ENCODE data around the gene MAST4. TPM values are rescaled to one million over a fixed set of nuclear protein-coding genes. Genes with fewer than 3 reads are reported as not detected.

Gene MAST4
- total and polyA plus RNA-seq, 2 of the 8 experiments (the other 6 are each of a cell fraction or from before 2014, with no cell fraction given): 1.5 to 2.6 TPM

DNA sequence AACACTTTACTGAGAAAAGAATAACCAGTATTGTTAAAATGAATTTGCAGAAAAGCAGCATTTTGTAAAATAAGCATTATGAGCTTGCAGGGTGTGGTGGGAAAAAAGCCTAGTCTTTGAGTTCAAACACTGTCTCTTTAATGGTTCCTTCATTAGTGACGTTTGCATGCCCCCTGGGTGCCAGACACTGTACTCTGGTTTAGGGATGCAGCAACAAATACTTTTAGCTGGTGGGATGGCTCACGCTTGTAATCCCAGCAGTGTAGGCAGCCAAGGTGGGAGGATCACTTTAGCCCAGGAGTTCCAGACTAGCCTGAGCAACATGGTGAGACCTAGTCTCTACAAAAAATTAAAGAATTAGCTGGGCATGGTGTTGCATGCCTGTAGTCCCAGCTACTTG, 62.3 kb downstream of the MAST4 start:
- ChIA-PET CTCF (ENCODE audit: partially characterized antibody) (interaction anchor here (0.6 to 2.1 kb wide), 9 partner anchors 13 to 352 kb away, joined by 3 to 11 read pairs (median 3); no protein-coding TSS in a partner anchor), POLR2A (ENCODE audit: partially characterized antibody) (no interaction called here)
- FAIRE-seq: no peak

More for the DNA sequence above, 62.3 kb downstream of the MAST4 start:
- H2BK20ac ChIP-seq (ENCODE audit: low read length): no peak overlapping the region
- peaks cover 2% of the 10 kb centered on the region; the same call in 1 of the 2 replicates for H3K79me1 ChIP-seq (ENCODE audit: low read depth, low read length)
- no peak overlapping the region for H3K14ac ChIP-seq (ENCODE audit: insufficient read length)
- no peak overlapping the region for H2BK120ac ChIP-seq (replicated peaks; ENCODE audit: low read depth, low read length)
- H3K9me3 ChIP-seq (ENCODE audit: insufficient read depth in 2 of 2, low read depth in 1 of 2, low read length in 1 of 2): no peaks in the 10 kb centered on the region
- no peak overlapping the region for H3K18ac ChIP-seq (ENCODE audit: extremely low read depth, low read length)
- no peaks in the 10 kb centered on the region for H4K20me1 ChIP-seq (replicated peaks in 1 of 2; ENCODE audit: control insufficient read depth in 1 of 2, insufficient read depth in 2 of 2, low read length in 2 of 2)
- H3K4me2 ChIP-seq (ENCODE audit: insufficient read depth in 1 of 2, low read depth in 2 of 2, low read length in 2 of 2): no peak overlapping the region
- H3K4me3 ChIP-seq (ENCODE audit: extremely low read depth in 1 of 4, insufficient read depth in 2 of 4, low read depth in 3 of 4, low read length in 4 of 4): no peak overlapping the region
- no peak for DNase-seq (ENCODE audit: low read depth in 1 of 2, low spot score in 2 of 2)
- H2BK5ac ChIP-seq (ENCODE audit: low read depth, low read length): no peak overlapping the region
- no peak overlapping the region for H4K5ac ChIP-seq (ENCODE audit: insufficient read length, low read depth, low read length)
- H2BK15ac ChIP-seq (ENCODE audit: low read length): no peak overlapping the region
- H3K27ac ChIP-seq (ENCODE audit: low read depth, low read length): no peak overlapping the region
- no peaks in the 10 kb centered on the region for H3K4me1 ChIP-seq (replicated peaks in 1 of 4; ENCODE audit: control insufficient read depth in 3 of 4, insufficient read depth in 4 of 4, low read length in 3 of 4)
- H2AK5ac ChIP-seq (ENCODE audit: low read depth, low read length): no peak overlapping the region
- no peak overlapping the region for H3K4ac ChIP-seq (replicated peaks; ENCODE audit: insufficient read length, low read depth, low read length)
- H2AFZ ChIP-seq (ENCODE audit: low read length): no peak overlapping the region
- no peaks in the 10 kb centered on the region for H3K79me2 ChIP-seq (ENCODE audit: control insufficient read depth in 1 of 2, insufficient read depth in 2 of 2, low read length in 2 of 2)
- no peak overlapping the region for H3K56ac ChIP-seq (replicated peaks; ENCODE audit: insufficient read length, low read depth, low read length)
- no peak overlapping the region for H4K91ac ChIP-seq (replicated peaks; ENCODE audit: insufficient read length, low read length)
- no peaks in the 10 kb centered on the region for H3K36me3 ChIP-seq (ENCODE audit: control insufficient read depth in 2 of 4, insufficient read depth in 4 of 4, low read length in 3 of 4)
- H3K9ac ChIP-seq (replicated peaks in 1 of 4; ENCODE audit: extremely low read depth in 1 of 4, low read depth in 3 of 4, low read length in 3 of 4): no peak overlapping the region
- H3K27me3 ChIP-seq (replicated peaks in 1 of 4; ENCODE audit: control insufficient read depth in 3 of 4, extremely low read depth in 1 of 4, insufficient read depth in 3 of 4, low read length in 3 of 4): no peaks in the 10 kb centered on the region
- H4K8ac ChIP-seq (ENCODE audit: extremely low read depth, insufficient read depth, low read length): no peak overlapping the region
- no peak overlapping the region for H3K23ac ChIP-seq (ENCODE audit: insufficient read length)
- TF ChIP-seq GTF2F1 (IDR thresholded peaks at IDR 0.05; ENCODE audit: borderline replicate concordance, low read depth, low read length): no peak
- TF ChIP-seq SIRT6 (IDR thresholded peaks at IDR 0.05; ENCODE audit: low read length): no peak
- no peak for TF ChIP-seq JUND (IDR thresholded peaks at IDR 0.05; ENCODE audit: low read length)
- TF ChIP-seq TAF7 (optimal IDR thresholded peaks at IDR 0.05; ENCODE audit: borderline replicate concordance, low read depth, low read length): no peak
- no peak for TF ChIP-seq SRF (IDR thresholded peaks at IDR 0.05; ENCODE audit: low read depth, low read length)
- TF ChIP-seq, protein P1, sequence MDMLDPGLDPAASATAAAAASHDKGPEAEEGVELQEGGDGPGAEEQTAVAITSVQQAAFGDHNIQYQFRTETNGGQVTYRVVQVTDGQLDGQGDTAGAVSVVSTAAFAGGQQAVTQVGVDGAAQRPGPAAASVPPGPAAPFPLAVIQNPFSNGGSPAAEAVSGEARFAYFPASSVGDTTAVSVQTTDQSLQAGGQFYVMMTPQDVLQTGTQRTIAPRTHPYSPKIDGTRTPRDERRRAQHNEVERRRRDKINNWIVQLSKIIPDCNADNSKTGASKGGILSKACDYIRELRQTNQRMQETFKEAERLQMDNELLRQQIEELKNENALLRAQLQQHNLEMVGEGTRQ (IDR thresholded peaks at IDR 0.05; ENCODE audit: low read length): no peak
- no peak for TF ChIP-seq ASH2L (IDR thresholded peaks at IDR 0.05; ENCODE audit: low read length)
- TF ChIP-seq RAD21 (IDR thresholded peaks at IDR 0.05 in 1 of 2, conservative IDR thresholded peaks at IDR 0.05 in 1 of 2; ENCODE audit: low read depth in 2 of 2, low read length in 2 of 2): peak; percentile 19 to 21
- TF ChIP-seq HDAC6 (IDR thresholded peaks at IDR 0.05; ENCODE audit: low read depth, low read length): no peak
- no peaks in the 10 kb centered on the region for H3K23me2 ChIP-seq (ENCODE audit: low read depth, low read length)
- WGBS, 2 experiments (ENCODE audit: extremely low coverage in 1 of 2, insufficient coverage in 1 of 2, insufficient read length in 1 of 2, insufficient replicate concordance in 2 of 2, low coverage in 1 of 2, low lambda C conversion rate in 2 of 2, missing lambda C conversion rate in 1 of 2): 80% methylated on average over 2 of the region's 2 CpGs; no CpG with 5 or more reads in 1 of the 2 experiments
- no peak overlapping the region for H2BK12ac ChIP-seq (ENCODE audit: low read depth, low read length)

All from H1 (cell line).